HG03558 (cell line): ENCODE measurements around the gene KRT74.

Source experiments
- ATAC-seq: cut with Tn5 transposase; IDR thresholded peaks from one replicate; pipeline ENCODE4 v1.9.1; 2021; ENCODE audit warnings: moderate number of reproducible peaks; ENCODE audit not compliant: unreplicated experiment; ENCODE audit errors: extremely low read depth

Gene KRT74

DNA sequence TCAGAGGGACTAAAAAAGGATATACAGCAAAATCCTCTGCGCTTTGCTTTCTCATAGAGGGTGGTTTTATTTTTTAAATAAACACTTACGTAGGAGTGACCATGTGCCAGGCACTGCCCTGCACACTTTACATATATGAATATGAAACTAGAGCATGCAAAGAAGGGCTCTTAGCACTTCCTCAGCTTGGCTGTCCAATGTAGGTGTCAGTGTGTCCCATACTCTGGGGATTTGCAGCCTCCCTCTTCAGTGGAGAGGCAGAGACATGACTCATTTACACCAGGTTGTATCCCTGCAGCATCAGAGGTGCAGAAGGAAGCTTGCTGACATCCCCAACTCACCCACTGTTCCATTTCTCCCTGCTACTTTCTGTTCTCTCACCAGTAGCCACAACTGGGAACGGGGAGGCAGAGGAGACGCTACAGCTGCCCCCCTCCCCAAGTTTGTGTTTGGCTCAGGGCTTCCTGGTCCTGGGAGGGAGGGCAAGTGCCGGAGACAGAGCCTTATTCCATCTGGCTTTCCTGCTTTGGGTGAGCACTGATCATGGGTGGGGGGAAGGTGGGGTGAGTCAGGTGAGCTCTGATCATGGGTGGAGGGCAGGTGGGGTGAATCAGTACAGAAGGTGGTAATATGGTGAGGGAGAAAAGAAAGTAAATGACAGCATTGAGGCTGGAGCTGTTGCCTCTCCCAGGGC lies 48.6 kb downstream of the KRT74 start:
- ATAC-seq = no peak

DNA sequence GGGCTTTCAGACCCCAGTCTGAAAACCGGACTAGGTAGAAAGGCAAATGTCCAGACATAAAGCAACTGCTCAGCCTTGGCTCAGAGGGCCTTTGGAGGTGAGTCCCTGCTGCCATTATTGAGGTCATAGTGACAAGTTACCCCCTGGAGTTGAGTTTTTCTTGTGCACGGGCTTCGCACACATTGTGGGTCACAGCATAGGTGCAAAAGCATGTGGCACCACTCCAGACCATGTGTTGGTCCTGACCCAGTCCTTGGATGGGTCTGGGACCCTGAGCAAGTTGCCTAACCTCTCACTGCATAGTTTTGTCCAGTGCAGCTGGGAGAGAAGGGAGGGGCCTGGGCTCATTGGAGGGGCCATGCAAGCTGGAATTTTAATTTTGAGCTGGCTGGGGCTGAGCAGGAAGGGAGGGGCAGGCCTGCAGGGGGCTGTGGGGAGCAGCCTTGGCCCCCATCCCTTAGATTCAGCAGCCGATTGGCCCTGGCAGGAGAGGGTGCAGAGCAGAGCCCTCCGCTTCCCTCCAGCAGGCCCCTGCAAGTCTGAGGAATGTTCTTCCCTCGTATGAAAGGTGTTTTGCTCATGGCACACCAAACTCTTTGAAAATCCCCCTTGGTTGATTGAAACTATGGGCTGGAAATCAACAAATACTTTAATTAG lies 49.3 kb downstream of the KRT74 start:
- ATAC-seq = no peak

GRCh38 chr12:52523824-52524223 lies 49.8 kb downstream of the KRT74 start:
- ATAC-seq = no peak

GRCh38 chr12:52522346-52523011 lies 51.2 kb downstream of the KRT74 start:
- ATAC-seq = no peak

GRCh38 chr12:52521568-52522266 lies 51.9 kb downstream of the KRT74 start:
- no peak for ATAC-seq

- ATAC-seq = no peak
These were observed 52.5 kb downstream of the KRT74 start for GRCh38 chr12:52521175-52521567.

- ATAC-seq = no peak
These were observed 53.6 kb downstream of the KRT74 start, which contains the start of gene KRT5 for GRCh38 chr12:52519826-52520662. TSS of gene KRT5 (minus strand) at chr12:52520394. CDS start at chr12:52520296, 98 bp downstream.

GRCh38 chr12:52519387-52519703 lies 54.3 kb downstream of the KRT74 start:
- ATAC-seq = no peak

GRCh38 chr12:52518574-52519386 lies 54.9 kb downstream of the KRT74 start:
- no peak for ATAC-seq

- ATAC-seq = no peak
These were observed 55.8 kb downstream of the KRT74 start for GRCh38 chr12:52517888-52518287.

DNA sequence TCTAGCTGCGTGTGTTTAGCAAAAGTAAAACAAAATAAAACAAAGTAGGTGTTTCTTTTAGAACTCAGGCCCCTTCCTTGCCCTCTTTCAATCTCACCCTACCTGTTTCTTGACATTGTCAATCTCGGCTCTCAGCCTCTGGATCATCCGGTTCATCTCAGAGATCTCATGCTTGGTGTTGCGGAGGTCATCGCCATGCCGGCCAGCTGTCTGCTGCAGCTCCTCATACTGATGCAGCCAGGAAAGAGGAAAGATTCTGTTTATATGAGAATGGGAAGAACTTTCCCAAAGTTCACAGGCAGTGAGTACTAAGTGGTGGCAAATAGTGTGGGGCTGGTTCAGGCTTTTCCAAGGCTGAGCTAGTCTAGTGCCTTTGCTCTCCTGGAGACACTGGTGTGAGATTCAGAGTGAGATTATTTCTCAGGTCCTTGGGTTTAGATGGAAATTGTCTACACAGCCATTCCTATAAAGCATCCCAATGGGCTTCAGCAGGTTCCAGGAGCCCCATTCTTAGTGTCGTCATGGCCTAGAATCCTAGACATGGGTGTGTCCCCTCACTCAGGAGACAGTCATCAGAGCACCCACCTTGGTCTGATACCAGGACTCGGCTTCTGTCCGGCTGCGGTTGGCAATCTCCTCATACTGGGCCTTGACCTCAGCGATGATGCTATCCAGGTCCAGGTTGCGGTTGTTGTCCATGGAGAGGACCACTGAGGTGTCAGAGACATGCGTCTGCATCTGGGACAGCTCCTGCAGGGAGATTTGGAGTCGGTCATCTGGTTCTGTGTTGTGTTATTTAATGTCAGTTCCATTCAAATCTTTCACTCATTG lies 56.4 kb downstream of the KRT74 start:
- no peak for ATAC-seq

GRCh38 chr12:52515927-52516831 lies 57.5 kb downstream of the KRT74 start:
- ATAC-seq = no peak
